Kidney capillary endothelial cell (primary cell): ENCODE results near the gene UBE2R2.
"Not testable (repeated sequence)": the region's sequence is repeated elsewhere in the genome, so short reads cannot be mapped to it uniquely, and the experiment has no call there.

Experiments
- DNase-seq: peaks from one replicate; pipeline ENCODE4 v3.0.0-alpha.2; 2018; ENCODE audit warnings: low spot score

Gene UBE2R2

GRCh38 chr9:33816327-33817252, at the start of gene UBE2R2:
UBE2R2 (plus strand) TSS chr9:33817160; CDS start chr9:33817758, 598 bp downstream.
- peak; percentile 85 for DNase-seq

- DNase-seq, result peak; percentile 28
Observed at GRCh38 chr9:33770156-33770880, 46.6 kb upstream of the UBE2R2 start.

- DNase-seq, result not testable (repeated sequence)
Observed at GRCh38 chr9:33773135-33773534, 43.8 kb upstream of the UBE2R2 start.

GRCh38 chr9:33774074-33774659, 42.8 kb upstream of the UBE2R2 start:
- DNase-seq, result not testable (repeated sequence)

- DNase-seq, result no peak
Observed at GRCh38 chr9:33776578-33776977, 40.4 kb upstream of the UBE2R2 start.

GRCh38 chr9:33778700-33779351, 38.1 kb upstream of the UBE2R2 start:
- peak; percentile 73 for DNase-seq

GRCh38 chr9:33780276-33780675, 36.7 kb upstream of the UBE2R2 start:
- DNase-seq, result no peak

GRCh38 chr9:33781736-33782135, 35.2 kb upstream of the UBE2R2 start:
- no peak for DNase-seq

GRCh38 chr9:33782395-33783152, 34.4 kb upstream of the UBE2R2 start:
- DNase-seq, result no peak

- no peak for DNase-seq
Observed at GRCh38 chr9:33785914-33786313, 31.0 kb upstream of the UBE2R2 start.

GRCh38 chr9:33786681-33787080, 30.3 kb upstream of the UBE2R2 start:
- DNase-seq, result no peak

- no peak for DNase-seq
Observed at GRCh38 chr9:33787839-33788238, 29.1 kb upstream of the UBE2R2 start.

- DNase-seq, result not testable (repeated sequence)
Observed at GRCh38 chr9:33789429-33789828, 27.5 kb upstream of the UBE2R2 start.

GRCh38 chr9:33791117-33791516, 25.8 kb upstream of the UBE2R2 start:
- DNase-seq, result peak; percentile 88

- not testable (repeated sequence) for DNase-seq
Observed at GRCh38 chr9:33793496-33793895, 23.5 kb upstream of the UBE2R2 start.

GRCh38 chr9:33794560-33794959, 22.4 kb upstream of the UBE2R2 start:
- no peak for DNase-seq

GRCh38 chr9:33795281-33795680, 21.7 kb upstream of the UBE2R2 start, which contains the start of gene PRSS3:
PRSS3 (plus strand) TSS chr9:33795561; CDS start chr9:33795574, 13 bp downstream.
- DNase-seq, result no peak

GRCh38 chr9:33795819-33796218, 21.1 kb upstream of the UBE2R2 start:
- no peak for DNase-seq

- not testable (repeated sequence) for DNase-seq
Observed at GRCh38 chr9:33796679-33797078, 20.3 kb upstream of the UBE2R2 start.

- no peak for DNase-seq
Observed at GRCh38 chr9:33797837-33798236, 19.1 kb upstream of the UBE2R2 start.

GRCh38 chr9:33798545-33798944, 18.4 kb upstream of the UBE2R2 start:
- DNase-seq, result no peak
